Right lobe of liver (tissue), 6 donors: ENCODE results near the gene RNU4-1. TPM values are rescaled to one million over a fixed set of nuclear protein-coding genes. Genes with fewer than 3 reads are reported as not detected.
A peak's percentile ranks its signal among the peaks of the same experiment; 100 is the strongest.

Experiments used
- ATAC-seq, 4 donors: fragments of 200-7000 bp; cut with Tn5 transposase; one replicate each; pipeline ENCODE4 v1.9.1; 2020; ENCODE audit warnings: mild to moderate bottlenecking in 4 of 4, moderate library complexity in 4 of 4
- DNase-seq, 3 donors: peaks; one replicate each; pipeline ENCODE4 v3.0.0-alpha.2; 2020
- H3K27ac ChIP-seq, 3 donors: fragments of 200-600 bp; one replicate each; pipeline ENCODE4 v1.8.0; 2022
- H3K27me3 ChIP-seq, 2 donors: fragments of 200-600 bp; one replicate each; pipeline ENCODE4 v1.8.0; 2022
- H3K36me3 ChIP-seq, 4 donors: fragments of 200-600 bp; sonication (generic) in 1 of 4; one replicate each; pipeline versions ENCODE4 v1.5.1 to v1.8.0; 2017 to 2022; ENCODE audit warnings: control low read depth in 1 of 4
- H3K4me1 ChIP-seq, 4 donors: fragments of 200-600 bp; sonication (generic) in 1 of 4; one replicate each; pipeline versions ENCODE4 v1.5.1 to v1.8.0; 2017 to 2022; ENCODE audit warnings: control low read depth in 1 of 4
- H3K4me3 ChIP-seq, 3 donors: fragments of 200-600 bp; one replicate each; pipeline ENCODE4 v1.8.0; 2022
- H3K9me3 ChIP-seq, 4 donors: fragments of 200-600 bp; sonication (generic) in 1 of 4; one replicate each; pipeline versions ENCODE4 v1.5.1 to v1.8.0; 2017 to 2022; ENCODE audit warnings: control low read depth in 1 of 4
- POLR2A ChIP-seq: fragments of 450-650 bp; IDR thresholded peaks from one replicate; pipeline ENCODE4 v1.6.1; 2017; ENCODE audit warnings: antibody characterized with exemption, mild to moderate bottlenecking
- WGBS: methylation state at CpG from one replicate; pipeline ENCODE4 v1.1.6; 2018; ENCODE audit warnings: low coverage, low lambda C conversion rate; ENCODE audit not compliant: insufficient coverage; ENCODE audit errors: missing lambda C conversion rate; 5-methylcytosine and 5-hydroxymethylcytosine counted together
- intact Hi-C, 2 donors: fragments of 100-400 bp; cut with DNase I; formaldehyde crosslinking; loops; one replicate each; pipeline versions ENCODE4 v1.11.2 to v1.14.1; 2022
- total RNA-seq, 6 experiments: library from RNA; depleted of rRNA in 2 of 6; stranded (reverse); fragments of >200 nt in 2 of 6; fragmentation: NEBNext Ultra II Directional in 3 of 6; extraction: Animal tissue kit (Norgen Biotek cat#: 25700) in 3 of 6; gene quantifications; one replicate each; pipeline versions ENCODE4 v1.1.0 to v1.2.4, GENCODE V29; 2016 to 2023
- TF ChIP-seq, protein P1 (sequence below), 4 donors: fragments of 200-600 bp in 3 of 4; fragments of 450-650 bp in 1 of 4; IDR thresholded peaks; one replicate each; pipeline versions ENCODE4 v1.5.1 to v1.8.0; 2016 to 2022; ENCODE audit warnings: antibody characterized with exemption in 4 of 4, mild to moderate bottlenecking in 2 of 4
- donor health status: DM: no; HTN: yes; CAD: no.
- donor health status: DM: no; HTN: no; CAD: no.
- donor health status: DM: no; HTN: no; CAD: no.
- donor health status: DM: no; HTN: yes; CAD: no.
- donor health status: DM: no; HTN: yes; CAD: no.

RNU4-1 gene
- total RNA-seq, 6 experiments from 2014 or later: under 0.01 to 2,710 (median 2,128) TPM; not detected in 1

GRCh38 chr12:120317224-120318105, 24.4 kb upstream of the RNU4-1 start:
- Histone ChIP-seq H3K27me3 (no peaks in the 10 kb centered on the region), H3K9me3 (no peaks in the 10 kb centered on the region), H3K4me1 (peaks cover 0 to 37% (median 9%) of the 10 kb centered on the region in 4 donors), H3K36me3 (no peaks in the 10 kb centered on the region), H3K27ac (peak overlapping the region; percentile 88 to 94 (median 90)), H3K4me3 (peak overlapping the region; percentile 47 to 65 (median 60))
- intact Hi-C loops: no loop called here
- TF ChIP-seq, protein P1, sequence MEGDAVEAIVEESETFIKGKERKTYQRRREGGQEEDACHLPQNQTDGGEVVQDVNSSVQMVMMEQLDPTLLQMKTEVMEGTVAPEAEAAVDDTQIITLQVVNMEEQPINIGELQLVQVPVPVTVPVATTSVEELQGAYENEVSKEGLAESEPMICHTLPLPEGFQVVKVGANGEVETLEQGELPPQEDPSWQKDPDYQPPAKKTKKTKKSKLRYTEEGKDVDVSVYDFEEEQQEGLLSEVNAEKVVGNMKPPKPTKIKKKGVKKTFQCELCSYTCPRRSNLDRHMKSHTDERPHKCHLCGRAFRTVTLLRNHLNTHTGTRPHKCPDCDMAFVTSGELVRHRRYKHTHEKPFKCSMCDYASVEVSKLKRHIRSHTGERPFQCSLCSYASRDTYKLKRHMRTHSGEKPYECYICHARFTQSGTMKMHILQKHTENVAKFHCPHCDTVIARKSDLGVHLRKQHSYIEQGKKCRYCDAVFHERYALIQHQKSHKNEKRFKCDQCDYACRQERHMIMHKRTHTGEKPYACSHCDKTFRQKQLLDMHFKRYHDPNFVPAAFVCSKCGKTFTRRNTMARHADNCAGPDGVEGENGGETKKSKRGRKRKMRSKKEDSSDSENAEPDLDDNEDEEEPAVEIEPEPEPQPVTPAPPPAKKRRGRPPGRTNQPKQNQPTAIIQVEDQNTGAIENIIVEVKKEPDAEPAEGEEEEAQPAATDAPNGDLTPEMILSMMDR (IDR thresholded peaks at IDR 0.05): peak; percentile 37 to 54 (median 42)
- TF ChIP-seq POLR2A: peak; percentile 96
- DNase-seq (peak; percentile 99), ATAC-seq (peak; percentile 93 to 96 (median 94))
- 1% methylated on average over 35 of the region's 42 CpGs for WGBS

DNA sequence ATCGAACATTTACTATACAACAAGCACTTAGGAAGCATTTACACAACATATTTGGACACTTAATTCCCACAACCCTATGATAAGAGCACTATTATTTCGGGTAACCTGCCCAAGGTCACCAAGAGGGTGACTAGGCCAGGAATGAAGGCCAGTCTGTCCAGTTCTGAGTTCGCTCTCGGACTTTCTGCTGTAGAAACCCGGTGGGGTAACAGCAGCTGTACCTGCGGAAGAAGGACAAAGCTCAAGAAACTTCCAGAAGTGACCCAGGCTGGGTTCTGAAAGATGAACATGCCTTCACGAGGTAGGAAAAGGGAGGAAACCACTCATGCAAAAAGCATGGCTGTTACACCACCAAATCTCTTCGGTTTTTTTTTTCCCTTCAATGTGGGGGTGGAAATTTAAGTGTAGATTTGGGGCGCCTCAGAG, 23.8 kb upstream of the RNU4-1 start:
- intact Hi-C loops: no loop called here
- H3K27ac ChIP-seq: peak overlapping the region; percentile 88 to 94 (median 90)
- peaks cover 0 to 31% (median 7%) of the 10 kb centered on the region in 4 donors for H3K4me1 ChIP-seq
- WGBS: 27% methylated on average over 9 of the region's 9 CpGs
- no peak for TF ChIP-seq POLR2A
- TF ChIP-seq, protein P1 (IDR thresholded peaks at IDR 0.05): no peak
- no peaks in the 10 kb centered on the region for H3K27me3 ChIP-seq
- peak overlapping the region; percentile 47 to 65 (median 60) for H3K4me3 ChIP-seq
- ATAC-seq (peak; percentile 25 to 37 (median 32)), DNase-seq (peak in 1 of 3 donors; percentile 55)
- no peaks in the 10 kb centered on the region for H3K9me3 ChIP-seq
- H3K36me3 ChIP-seq: no peaks in the 10 kb centered on the region

- Histone ChIP-seq H3K36me3 (no peaks in the 10 kb centered on the region), H3K4me1 (peaks cover 0 to 14% (median 0%) of the 10 kb centered on the region in 4 donors), H3K27me3 (no peaks in the 10 kb centered on the region), H3K4me3 (no peak overlapping the region), H3K27ac (no peak overlapping the region), H3K9me3 (no peaks in the 10 kb centered on the region)
- TF ChIP-seq, protein P1 (IDR thresholded peaks at IDR 0.05): peak in 1 of 4 donors; percentile 8
- TF ChIP-seq POLR2A: no peak
- DNase-seq (no peak), ATAC-seq (no peak)
- WGBS: 67% methylated on average over 4 of the region's 5 CpGs
- intact Hi-C loops: no loop called here
Observed at GRCh38 chr12:120314220-120314619, 21.2 kb upstream of the RNU4-1 start.

DNA sequence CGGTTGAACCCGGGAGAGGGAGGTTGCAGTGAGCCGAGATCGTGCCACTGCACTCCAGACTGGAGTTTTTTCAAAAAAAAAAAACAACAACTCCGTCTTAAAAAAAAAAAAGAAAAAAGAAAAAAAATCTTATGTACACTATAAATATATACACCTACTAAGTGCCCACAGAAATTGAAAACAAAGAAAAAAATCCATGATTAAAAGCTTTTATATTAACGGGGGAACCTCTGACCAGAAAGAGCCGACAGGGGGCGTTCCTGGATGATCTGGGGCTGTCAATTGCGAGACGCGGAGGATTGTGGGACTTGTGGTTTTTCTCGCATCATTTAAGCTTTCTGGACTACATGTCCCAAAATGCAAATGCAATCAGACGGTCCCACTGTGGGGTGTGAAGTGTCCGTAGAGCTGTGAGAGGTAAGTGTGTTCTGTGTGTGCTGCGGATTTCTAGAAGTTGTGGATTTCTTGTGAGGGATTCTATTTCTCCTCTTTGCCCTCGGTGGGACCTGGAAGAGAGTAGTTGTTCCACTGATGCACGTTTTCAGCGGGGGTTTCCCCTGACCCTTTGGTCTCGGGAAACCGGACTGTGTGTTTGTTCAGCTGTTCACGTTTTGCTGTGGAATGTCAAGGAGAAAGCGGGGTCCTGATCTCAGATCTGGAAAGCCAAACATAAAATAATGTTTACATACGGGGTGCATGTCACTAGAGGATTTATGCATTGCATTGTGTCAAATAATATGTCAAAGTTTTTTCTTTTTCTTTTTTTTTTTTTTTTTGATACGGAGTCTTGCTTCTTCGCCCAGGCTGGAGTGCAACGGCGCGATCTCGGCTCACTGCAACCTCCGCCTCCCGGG, 9.2 kb upstream of the RNU4-1 start, which contains the start of gene SIRT4:
Gene SIRT4 (plus strand): TSS at position 360 of the 854 bp plus-strand sequence. CDS start 1,241 bp downstream, outside the sequence.
- Histone ChIP-seq H3K27me3 (no peaks in the 10 kb centered on the region), H3K4me3 (peak within 1 kb of the TSS; percentile 64 to 70 (median 65)), H3K4me1 (peaks cover 0 to 5% (median 0%) of the 10 kb centered on the region in 4 donors), H3K27ac (peak within 1 kb of the TSS; percentile 51 to 73 (median 68)), H3K9me3 (no peaks in the 10 kb centered on the region), H3K36me3 (no peaks in the 10 kb centered on the region)
- WGBS: 0% methylated on average over 25 of the region's 31 CpGs
- DNase-seq: peak; percentile 86 to 91 (median 87)
- TF ChIP-seq POLR2A: no peak
- TF ChIP-seq, protein P1 (IDR thresholded peaks at IDR 0.05): peak; percentile 53 to 89 (median 84)
- ATAC-seq: peak; percentile 97 to 99 (median 98)
- intact Hi-C loops: no loop called here
